Measurements from ENCODE around the gene GCN1.

- TF ChIP-seq JUNB (IDR thresholded peaks at IDR 0.05) (no peak), ATF3 (IDR thresholded peaks at IDR 0.05; ENCODE audit: borderline replicate concordance, extremely low read depth, low read depth, low read length) (no peak), POLR2AphosphoS2 (IDR thresholded peaks at IDR 0.05; ENCODE audit: low read depth, low read length) (no peak), CTCF (IDR thresholded peaks at IDR 0.05 in 2 of 3, conservative IDR thresholded peaks at IDR 0.05 in 1 of 3; ENCODE audit: control insufficient read depth in 2 of 3, extremely low read depth in 1 of 3, insufficient read depth in 1 of 3, low read depth in 3 of 3, low read length in 3 of 3) (no peak), SUPT20H (IDR thresholded peaks at IDR 0.05; ENCODE audit: borderline replicate concordance, control insufficient read depth, low read depth, low read length) (no peak), POLR2A (IDR thresholded peaks at IDR 0.05; ENCODE audit: low read depth, low read length) (no peak), ZBTB40 (IDR thresholded peaks at IDR 0.05; ENCODE audit: borderline replicate concordance) (no peak), RAD21 (IDR thresholded peaks at IDR 0.05; ENCODE audit: insufficient read depth, low read depth, low read length) (no peak), POLR2AphosphoS5 (IDR thresholded peaks at IDR 0.05; ENCODE audit: low read length) (no peak), EP300 (IDR thresholded peaks at IDR 0.05; ENCODE audit: borderline replicate concordance in 1 of 2, control insufficient read depth in 1 of 2, low read depth in 2 of 2, low read length in 2 of 2) (no peak), TBL1XR1 (IDR thresholded peaks at IDR 0.05; ENCODE audit: low read depth, low read length) (no peak), USF1 (IDR thresholded peaks at IDR 0.05; ENCODE audit: borderline replicate concordance, extremely low read length, insufficient read depth, low read depth, low read length) (no peak)
Observed at GRCh38 chr12:120227233-120228040, 32.9 kb upstream of the GCN1 start.
